Thoracic aorta (tissue), 2 donors: ENCODE measurements around the gene CADM4. TPM values are rescaled to one million over a fixed set of nuclear protein-coding genes. Genes with fewer than 3 reads are reported as not detected.

Experiments used
- ATAC-seq: fragments of 150-250 bp; one replicate; pipeline ENCODE4 v1.8.0; 2017; ENCODE audit warnings: low read depth; ENCODE audit not compliant: insufficient number of reproducible peaks, low FRiP score
- DNase-seq: peaks from one replicate; pipeline ENCODE4 v3.0.0-alpha.2; 2020; ENCODE audit warnings: low spot score
- H3K27ac ChIP-seq, 2 donors: fragments of 200-600 bp; sonication (generic); 1 replicate in 1 of 2; 2 replicates in 1 of 2; pipeline ENCODE4 v1.5.1; 2016; ENCODE audit warnings: mild to moderate bottlenecking in 2 of 2, moderate library complexity in 2 of 2
- H3K27me3 ChIP-seq: fragments of 200-600 bp; sonication (generic); replicated peaks from 2 replicates; pipeline ENCODE4 v1.6.0; 2016; ENCODE audit warnings: mild to moderate bottlenecking; ENCODE audit not compliant: insufficient read depth
- H3K36me3 ChIP-seq: fragments of 200-600 bp; sonication (generic); one replicate; pipeline ENCODE4 v1.5.1; 2016
- H3K4me1 ChIP-seq, 2 donors: fragments of 200-600 bp; sonication (generic); 1 replicate in 1 of 2; 2 replicates in 1 of 2; pipeline versions ENCODE4 v1.5.1 to v1.6.0; 2016; ENCODE audit warnings: low read depth in 2 of 2, mild to moderate bottlenecking in 1 of 2; ENCODE audit not compliant: control insufficient read depth in 1 of 2
- H3K4me3 ChIP-seq: fragments of 200-600 bp; sonication (generic); 2 replicates; pipeline ENCODE4 v1.5.1; 2016; ENCODE audit warnings: mild to moderate bottlenecking
- H3K9me3 ChIP-seq: fragments of 200-600 bp; sonication (generic); 2 replicates; pipeline ENCODE4 v1.5.1; 2016
- CTCF ChIP-seq: fragments of 200-600 bp; sonication (generic); IDR thresholded peaks from one replicate; pipeline ENCODE4 v1.5.1; 2019; ENCODE audit warnings: antibody characterized with exemption
- total RNA-seq, 2 donors: library from RNA; depleted of rRNA; stranded (reverse); fragments of >200 nt; gene quantifications; one replicate each; pipeline versions ENCODE4 v1.1.0 to v1.2.3, GENCODE V29; 2016

Gene CADM4
- total RNA-seq, 2 donors from 2014 or later = 1.9 to 5.6 TPM

- DNase-seq = no peak
- Histone ChIP-seq H3K4me3 (no peak overlapping the region), H3K27me3 (no peaks in the 10 kb centered on the region), H3K36me3 (no peaks in the 10 kb centered on the region), H3K27ac (no peak overlapping the region), H3K4me1 (no peaks in the 10 kb centered on the region), H3K9me3 (no peaks in the 10 kb centered on the region)
- no peak for ATAC-seq
- no peak for TF ChIP-seq CTCF
Measured at GRCh38 chr19:43625918-43626579, 13.6 kb downstream of the CADM4 start.

- no peak for DNase-seq
- no peaks in the 10 kb centered on the region for H3K27me3 ChIP-seq
- no peak for ATAC-seq
- H3K4me3 ChIP-seq = no peak overlapping the region
- H3K4me1 ChIP-seq = peaks cover 0 to 8% of the 10 kb centered on the region in 2 donors
- H3K9me3 ChIP-seq = no peaks in the 10 kb centered on the region
- no peak overlapping the region for H3K27ac ChIP-seq
- H3K36me3 ChIP-seq = no peaks in the 10 kb centered on the region
- TF ChIP-seq CTCF = no peak
Measured at GRCh38 chr19:43624933-43625332, 14.7 kb downstream of the CADM4 start.

GRCh38 chr19:43623889-43624670 lies 15.6 kb downstream of the CADM4 start:
- Histone ChIP-seq H3K9me3 (no peaks in the 10 kb centered on the region), H3K4me3 (no peak overlapping the region), H3K36me3 (no peaks in the 10 kb centered on the region), H3K27ac (no peak overlapping the region), H3K4me1 (peaks cover 0 to 8% of the 10 kb centered on the region in 2 donors), H3K27me3 (no peaks in the 10 kb centered on the region)
- DNase-seq = no peak
- TF ChIP-seq CTCF = no peak
- no peak for ATAC-seq

GRCh38 chr19:43622956-43623355 lies 16.7 kb downstream of the CADM4 start:
- Histone ChIP-seq H3K36me3 (no peaks in the 10 kb centered on the region), H3K27ac (no peak overlapping the region), H3K9me3 (no peaks in the 10 kb centered on the region), H3K4me3 (no peak overlapping the region), H3K4me1 (peaks cover 0 to 16% of the 10 kb centered on the region in 2 donors), H3K27me3 (no peaks in the 10 kb centered on the region)
- ATAC-seq (no peak), DNase-seq (no peak)
- no peak for TF ChIP-seq CTCF

GRCh38 chr19:43622070-43622469 lies 17.6 kb downstream of the CADM4 start:
- Histone ChIP-seq H3K4me1 (peaks cover 0 to 16% of the 10 kb centered on the region in 2 donors), H3K36me3 (no peaks in the 10 kb centered on the region), H3K9me3 (no peaks in the 10 kb centered on the region), H3K27me3 (no peaks in the 10 kb centered on the region), H3K27ac (no peak overlapping the region), H3K4me3 (no peak overlapping the region)
- DNase-seq = no peak
- TF ChIP-seq CTCF = no peak
- no peak for ATAC-seq
